Endodermal cell (in vitro differentiated cells): Measurements from ENCODE around the gene HS6ST2. TPM values are rescaled to one million over a fixed set of nuclear protein-coding genes. Genes with fewer than 3 reads are reported as not detected.

Experiments
- DNase-seq: peaks from one replicate; pipeline ENCODE4 v3.0.0-alpha.2; 2017
- H3K27ac ChIP-seq: 2 replicates; pipeline ENCODE4 v1.5.1; 2013; ENCODE audit warnings: mild to moderate bottlenecking, low read depth, low read length, moderate library complexity
- H3K27me3 ChIP-seq: 2 replicates; pipeline ENCODE4 v1.6.1; 2013; ENCODE audit warnings: mild to moderate bottlenecking, low read length, moderate library complexity; ENCODE audit not compliant: insufficient read depth, control insufficient read depth, poor library complexity, severe bottlenecking
- H3K36me3 ChIP-seq: 2 replicates; pipeline ENCODE4 v1.7.0; 2013; ENCODE audit warnings: mild to moderate bottlenecking, low read length, moderate library complexity; ENCODE audit not compliant: control insufficient read depth, insufficient read depth
- H3K4me1 ChIP-seq: one replicate; pipeline ENCODE4 v1.7.0; 2013; ENCODE audit warnings: low read length; ENCODE audit not compliant: control insufficient read depth, insufficient read depth
- H3K4me3 ChIP-seq: 2 replicates; pipeline ENCODE4 v1.5.1; 2013; ENCODE audit warnings: mild to moderate bottlenecking, low read length, moderate library complexity
- H3K9ac ChIP-seq: 2 replicates; pipeline ENCODE4 v1.6.1; 2013; ENCODE audit warnings: mild to moderate bottlenecking, low read length, moderate library complexity; ENCODE audit not compliant: poor library complexity, severe bottlenecking; ENCODE audit errors: extremely low read depth
- H3K9me3 ChIP-seq: 2 replicates; pipeline ENCODE4 v1.6.1; 2013; ENCODE audit warnings: mild to moderate bottlenecking, low read length, moderate library complexity; ENCODE audit not compliant: control insufficient read depth
- H3K27ac Mint-ChIP-seq: 2 replicates; pipeline ENCODE4 v1.8.0; 2020; ENCODE audit warnings: mixed read lengths
- H3K27me3 Mint-ChIP-seq: 2 replicates; pipeline ENCODE4 v1.8.0; 2021; ENCODE audit warnings: mild to moderate bottlenecking, mixed read lengths; ENCODE audit not compliant: insufficient read depth
- H3K36me3 Mint-ChIP-seq: 2 replicates; pipeline ENCODE4 v1.8.0; 2020; ENCODE audit warnings: low read depth, mixed read lengths
- H3K4me1 Mint-ChIP-seq: 2 replicates; pipeline ENCODE4 v1.8.0; 2020; ENCODE audit warnings: mixed read lengths
- H3K4me3 Mint-ChIP-seq: 2 replicates; pipeline ENCODE4 v1.8.0; 2020; ENCODE audit warnings: mild to moderate bottlenecking, moderate library complexity, mixed read lengths
- H3K9me3 Mint-ChIP-seq: 2 replicates; pipeline ENCODE4 v1.8.0; 2020; ENCODE audit warnings: mild to moderate bottlenecking, mixed read lengths
- CTCF ChIP-seq: fragments of 200-600 bp; sonication (generic); conservative IDR thresholded peaks from 2 replicates; pipeline ENCODE4 v1.5.0; 2021; ENCODE audit warnings: antibody characterized with exemption, mild to moderate bottlenecking
- WGBS, 2 experiments: methylation state at CpG; one replicate each; pipeline versions ENCODE4 v1.1.5 to v1.1.7; 2013; ENCODE audit warnings: missing lambda C conversion rate in 2 of 2, mixed read lengths in 1 of 2; ENCODE audit not compliant: insufficient coverage in 1 of 2, insufficient read length in 1 of 2; 5-methylcytosine and 5-hydroxymethylcytosine counted together
- total RNA-seq, 2 donors: library from RNA; stranded (reverse); fragmentation: NEBNext Ultra II Directional in 1 of 2; extraction: Animal tissue kit (Norgen Biotek cat#: 25700) in 1 of 2; gene quantifications; 2 replicates in 1 of 2; 3 replicates in 1 of 2; pipeline ENCODE4 v1.2.1, GENCODE V29; 2021

HS6ST2 gene
- total RNA-seq, 2 donors from 2014 or later: 4.1 to 19.4 TPM

GRCh38 chrX:132636080-132636479 is 322.3 kb downstream of the HS6ST2 start:
- Mint-ChIP-seq H3K4me1 (peaks cover 12% of the 10 kb centered on the region), H3K27ac (no peak overlapping the region), H3K27me3 (peaks cover 3% of the 10 kb centered on the region), H3K9me3 (no peaks in the 10 kb centered on the region), H3K36me3 (no peaks in the 10 kb centered on the region), H3K4me3 (no peak overlapping the region)
- no peaks in the 10 kb centered on the region for H3K36me3 ChIP-seq
- H3K9ac ChIP-seq: no peak overlapping the region
- no peak overlapping the region for H3K4me3 ChIP-seq
- peak; percentile 22 for TF ChIP-seq CTCF
- H3K9me3 ChIP-seq: no peaks in the 10 kb centered on the region
- 80 to 84% methylated on average over 1 to 2 of the region's 3 CpGs for WGBS, 2 experiments
- H3K27ac ChIP-seq: no peak overlapping the region
- no peak for DNase-seq
- H3K4me1 ChIP-seq: peaks cover 3% of the 10 kb centered on the region
- no peaks in the 10 kb centered on the region for H3K27me3 ChIP-seq

- peaks cover 3% of the 10 kb centered on the region for H3K4me1 ChIP-seq
- WGBS, 2 experiments: 71 to 80% methylated on average over 1 of the region's 1 CpG
- Mint-ChIP-seq H3K9me3 (no peaks in the 10 kb centered on the region), H3K4me1 (peaks cover 11% of the 10 kb centered on the region), H3K27me3 (peaks cover 5% of the 10 kb centered on the region), H3K36me3 (no peaks in the 10 kb centered on the region), H3K27ac (no peak overlapping the region), H3K4me3 (no peak overlapping the region)
- no peak overlapping the region for H3K9ac ChIP-seq
- no peaks in the 10 kb centered on the region for H3K27me3 ChIP-seq
- H3K27ac ChIP-seq: no peak overlapping the region
- DNase-seq: no peak
- TF ChIP-seq CTCF: no peak
- no peaks in the 10 kb centered on the region for H3K9me3 ChIP-seq
- no peak overlapping the region for H3K4me3 ChIP-seq
- no peaks in the 10 kb centered on the region for H3K36me3 ChIP-seq
Measured at GRCh38 chrX:132634521-132634920, 323.9 kb downstream of the HS6ST2 start.

GRCh38 chrX:132631579-132632232 is 326.7 kb downstream of the HS6ST2 start:
- Histone ChIP-seq H3K27ac (no peak overlapping the region), H3K9me3 (no peaks in the 10 kb centered on the region), H3K36me3 (no peaks in the 10 kb centered on the region), H3K9ac (no peak overlapping the region), H3K27me3 (no peaks in the 10 kb centered on the region), H3K4me1 (no peaks in the 10 kb centered on the region), H3K4me3 (no peak overlapping the region)
- Mint-ChIP-seq H3K27ac (no peak overlapping the region), H3K4me3 (no peak overlapping the region), H3K27me3 (peaks cover 5% of the 10 kb centered on the region), H3K4me1 (peaks cover 2% of the 10 kb centered on the region), H3K9me3 (no peaks in the 10 kb centered on the region), H3K36me3 (peaks cover 6% of the 10 kb centered on the region)
- TF ChIP-seq CTCF: peak; percentile 83
- DNase-seq: no peak
- WGBS, 2 experiments: 88% methylated on average over 3 of the region's 3 CpGs; no CpG with 5 or more reads in 1 of the 2 experiments
